PC-3 (cell line): ENCODE results near the gene EPHB1.

Experiments
- EZH2 ChIP-seq: fragments of 300-600 bp; sonication (generic); IDR thresholded peaks from one replicate; pipeline ENCODE4 v1.6.1; 2017; ENCODE audit warnings: antibody characterized with exemption, mild to moderate bottlenecking, low read length; ENCODE audit not compliant: unreplicated experiment
- TF ChIP-seq, protein P1 (sequence below): fragments of 300-600 bp; sonication (generic); conservative IDR thresholded peaks from 2 replicates; pipeline ENCODE4 v1.5.1; 2017; ENCODE audit warnings: antibody characterized with exemption, low read depth, mild to moderate bottlenecking, low read length

DNA sequence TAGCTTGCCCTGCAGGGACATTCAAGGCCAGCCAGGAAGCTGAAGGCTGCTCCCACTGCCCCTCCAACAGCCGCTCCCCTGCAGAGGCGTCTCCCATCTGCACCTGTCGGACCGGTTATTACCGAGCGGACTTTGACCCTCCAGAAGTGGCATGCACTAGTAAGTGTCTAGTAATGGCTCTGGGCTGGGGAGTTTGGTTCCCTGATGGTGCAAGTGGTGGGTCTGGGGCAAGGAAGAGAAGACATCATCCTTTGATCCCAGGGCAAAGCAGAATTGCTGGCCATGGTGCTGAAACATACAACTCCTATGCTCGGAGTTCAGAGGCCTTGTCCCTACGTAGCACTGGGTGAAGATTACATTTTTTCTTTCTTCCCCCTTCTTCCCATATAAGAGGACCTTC is 311.4 kb downstream of the EPHB1 start:
- TF ChIP-seq, protein P1, sequence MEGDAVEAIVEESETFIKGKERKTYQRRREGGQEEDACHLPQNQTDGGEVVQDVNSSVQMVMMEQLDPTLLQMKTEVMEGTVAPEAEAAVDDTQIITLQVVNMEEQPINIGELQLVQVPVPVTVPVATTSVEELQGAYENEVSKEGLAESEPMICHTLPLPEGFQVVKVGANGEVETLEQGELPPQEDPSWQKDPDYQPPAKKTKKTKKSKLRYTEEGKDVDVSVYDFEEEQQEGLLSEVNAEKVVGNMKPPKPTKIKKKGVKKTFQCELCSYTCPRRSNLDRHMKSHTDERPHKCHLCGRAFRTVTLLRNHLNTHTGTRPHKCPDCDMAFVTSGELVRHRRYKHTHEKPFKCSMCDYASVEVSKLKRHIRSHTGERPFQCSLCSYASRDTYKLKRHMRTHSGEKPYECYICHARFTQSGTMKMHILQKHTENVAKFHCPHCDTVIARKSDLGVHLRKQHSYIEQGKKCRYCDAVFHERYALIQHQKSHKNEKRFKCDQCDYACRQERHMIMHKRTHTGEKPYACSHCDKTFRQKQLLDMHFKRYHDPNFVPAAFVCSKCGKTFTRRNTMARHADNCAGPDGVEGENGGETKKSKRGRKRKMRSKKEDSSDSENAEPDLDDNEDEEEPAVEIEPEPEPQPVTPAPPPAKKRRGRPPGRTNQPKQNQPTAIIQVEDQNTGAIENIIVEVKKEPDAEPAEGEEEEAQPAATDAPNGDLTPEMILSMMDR: no peak
- no peak for TF ChIP-seq EZH2
